HFF-Myc (cell line): ENCODE data around the gene RSF1.

Experiments used
- DNase-seq: peaks from one replicate; pipeline ENCODE4 v3.0.0-alpha.2; 2011; ENCODE audit warnings: low read depth; ENCODE audit errors: extremely low read depth
- H3K4me3 ChIP-seq: replicated peaks from 2 replicates; pipeline ENCODE4 v1.5.1; 2011; ENCODE audit warnings: low read depth, mild to moderate bottlenecking, control low read depth, low read length
- CTCF ChIP-seq: IDR thresholded peaks from 2 replicates; pipeline ENCODE4 v1.5.1; 2012; ENCODE audit warnings: mild to moderate bottlenecking, low read depth, low read length, control low read depth; ENCODE audit errors: missing control alignments

Gene RSF1

GRCh38 chr11:77698896-77699295, 121.6 kb downstream of the RSF1 start:
- no peak for TF ChIP-seq CTCF
- DNase-seq, result no peak
- no peak overlapping the region for H3K4me3 ChIP-seq

GRCh38 chr11:77697865-77698264, 122.7 kb downstream of the RSF1 start:
- no peak for DNase-seq
- no peak for TF ChIP-seq CTCF
- no peak overlapping the region for H3K4me3 ChIP-seq

- TF ChIP-seq CTCF, result no peak
- H3K4me3 ChIP-seq, result no peak overlapping the region
- DNase-seq, result no peak
Measured at GRCh38 chr11:77695417-77695816, 125.1 kb downstream of the RSF1 start.

GRCh38 chr11:77690649-77691048, 129.9 kb downstream of the RSF1 start:
- no peak for DNase-seq
- no peak overlapping the region for H3K4me3 ChIP-seq
- no peak for TF ChIP-seq CTCF

- DNase-seq, result no peak
- TF ChIP-seq CTCF, result no peak
- no peak overlapping the region for H3K4me3 ChIP-seq
Measured at GRCh38 chr11:77687088-77687487, 133.4 kb downstream of the RSF1 start.

- no peak for TF ChIP-seq CTCF
- H3K4me3 ChIP-seq, result no peak overlapping the region
- no peak for DNase-seq
Measured at GRCh38 chr11:77677138-77677537, 143.4 kb downstream of the RSF1 start.

GRCh38 chr11:77672264-77672663, 148.3 kb downstream of the RSF1 start:
- no peak for TF ChIP-seq CTCF
- no peak overlapping the region for H3K4me3 ChIP-seq
- DNase-seq, result peak; percentile 61
